GM12864 (cell line): ENCODE measurements around the gene APOH.

ENCODE experiments used
- DNase-seq: peaks from one replicate; pipeline ENCODE4 v3.0.0-alpha.2; 2011; ENCODE audit warnings: low read depth
- H3K4me3 ChIP-seq: 2 replicates; pipeline ENCODE4 v1.5.1; 2011; ENCODE audit warnings: mild to moderate bottlenecking, low read depth, low read length, control low read depth
- CTCF ChIP-seq: IDR thresholded peaks from 2 replicates; pipeline ENCODE4 v1.5.1; 2011; ENCODE audit warnings: low read depth, mild to moderate bottlenecking, moderate library complexity, low read length, control low read depth, inconsistent platforms; ENCODE audit errors: missing control alignments

Gene APOH

GRCh38 chr17:66228887-66229782 is at the start of gene APOH:
Gene APOH (minus strand): TSS chr17:66229415. CDS start chr17:66229379, 36 bp downstream.
- no peak within 1 kb of the TSS for H3K4me3 ChIP-seq
- DNase-seq = no peak
- no peak for TF ChIP-seq CTCF

GRCh38 chr17:66277191-66277590 is 48.0 kb upstream of the APOH start:
- no peak overlapping the region for H3K4me3 ChIP-seq
- DNase-seq = no peak

GRCh38 chr17:66276328-66276937 is 47.2 kb upstream of the APOH start:
- H3K4me3 ChIP-seq = no peak overlapping the region
- no peak for DNase-seq
- TF ChIP-seq CTCF = no peak

More at GRCh38 chr17:66277191-66277590, 48.0 kb upstream of the APOH start:
- TF ChIP-seq CTCF = no peak

GRCh38 chr17:66275651-66276050 is 46.4 kb upstream of the APOH start:
- H3K4me3 ChIP-seq = no peak overlapping the region
- no peak for DNase-seq
- no peak for TF ChIP-seq CTCF

- H3K4me3 ChIP-seq = no peak overlapping the region
- no peak for DNase-seq
- TF ChIP-seq CTCF = no peak
Measured at GRCh38 chr17:66273586-66273848, 44.3 kb upstream of the APOH start.

GRCh38 chr17:66272811-66273585 is 43.8 kb upstream of the APOH start:
- TF ChIP-seq CTCF = no peak
- DNase-seq = no peak
- no peak overlapping the region for H3K4me3 ChIP-seq
